ENCODE data around the gene MACROD2. TPM values are rescaled to one million over a fixed set of nuclear protein-coding genes. Genes with fewer than 3 reads are reported as not detected.

MACROD2 gene
- total RNA-seq, 3 donors from 2014 or later = 3.2 to 7.6 (median 6.4) TPM

DNA sequence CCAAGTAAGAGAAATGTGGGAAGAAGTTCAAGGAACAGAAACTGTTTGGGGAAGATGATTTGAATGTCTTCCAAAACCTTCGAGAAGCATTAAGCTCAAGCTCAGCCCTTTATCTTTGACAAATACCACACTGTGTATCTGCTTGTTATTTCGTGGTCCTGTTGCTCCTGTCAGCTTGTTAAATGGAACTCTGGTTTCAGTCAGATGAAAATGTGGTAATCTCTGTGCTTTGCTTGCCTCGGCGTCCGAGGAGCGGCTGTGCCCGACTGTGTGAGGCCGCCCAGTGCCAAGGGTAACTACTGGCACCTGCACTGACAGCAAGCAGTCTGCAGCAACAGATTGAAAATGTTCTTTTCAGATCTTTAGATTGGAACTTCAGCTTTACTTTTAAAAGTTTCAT lies 920.0 kb downstream of the MACROD2 start:
- ATAC-seq (no peak), DNase-seq (no peak)
- TF ChIP-seq, protein P1, sequence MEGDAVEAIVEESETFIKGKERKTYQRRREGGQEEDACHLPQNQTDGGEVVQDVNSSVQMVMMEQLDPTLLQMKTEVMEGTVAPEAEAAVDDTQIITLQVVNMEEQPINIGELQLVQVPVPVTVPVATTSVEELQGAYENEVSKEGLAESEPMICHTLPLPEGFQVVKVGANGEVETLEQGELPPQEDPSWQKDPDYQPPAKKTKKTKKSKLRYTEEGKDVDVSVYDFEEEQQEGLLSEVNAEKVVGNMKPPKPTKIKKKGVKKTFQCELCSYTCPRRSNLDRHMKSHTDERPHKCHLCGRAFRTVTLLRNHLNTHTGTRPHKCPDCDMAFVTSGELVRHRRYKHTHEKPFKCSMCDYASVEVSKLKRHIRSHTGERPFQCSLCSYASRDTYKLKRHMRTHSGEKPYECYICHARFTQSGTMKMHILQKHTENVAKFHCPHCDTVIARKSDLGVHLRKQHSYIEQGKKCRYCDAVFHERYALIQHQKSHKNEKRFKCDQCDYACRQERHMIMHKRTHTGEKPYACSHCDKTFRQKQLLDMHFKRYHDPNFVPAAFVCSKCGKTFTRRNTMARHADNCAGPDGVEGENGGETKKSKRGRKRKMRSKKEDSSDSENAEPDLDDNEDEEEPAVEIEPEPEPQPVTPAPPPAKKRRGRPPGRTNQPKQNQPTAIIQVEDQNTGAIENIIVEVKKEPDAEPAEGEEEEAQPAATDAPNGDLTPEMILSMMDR (IDR thresholded peaks at IDR 0.05) = no peak
- intact Hi-C loops (cut with DNase I, micrococcal nuclease) = no loop called here
- Histone ChIP-seq H3K9me3 (no peaks in the 10 kb centered on the region), H3K4me3 (no peak overlapping the region), H3K36me3 (ENCODE audit: low read depth) (no peaks in the 10 kb centered on the region), H3K4me1 (ENCODE audit: low read depth) (no peaks in the 10 kb centered on the region)

DNA sequence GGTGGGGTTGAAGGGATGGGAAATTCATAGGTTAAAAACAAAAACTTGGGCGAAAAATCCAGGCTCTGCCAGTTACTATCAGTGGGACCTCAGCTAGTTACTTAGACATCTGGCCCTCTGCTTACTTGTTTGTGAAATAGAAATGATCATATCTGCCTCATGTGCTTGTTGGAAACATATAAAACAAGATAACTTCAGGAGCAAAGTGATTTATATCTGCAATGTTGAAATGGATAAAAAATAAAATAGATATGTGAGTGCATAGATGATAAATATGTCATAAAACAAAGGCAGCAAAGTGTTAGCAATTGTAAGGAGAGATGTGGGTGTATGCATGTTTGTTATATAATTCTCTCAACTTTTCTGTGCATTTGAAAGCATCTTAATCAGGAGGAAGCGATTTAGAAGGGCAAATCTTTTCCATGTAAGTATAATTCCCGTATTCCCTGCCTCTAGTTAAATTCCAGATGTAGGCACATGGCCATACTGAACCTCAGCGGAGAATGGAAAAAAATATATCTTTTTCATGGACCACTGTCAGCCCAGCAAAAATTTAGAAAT lies 921.1 kb downstream of the MACROD2 start:
- no peak for ATAC-seq
- intact Hi-C loops (cut with DNase I, micrococcal nuclease) = no loop called here

DNA sequence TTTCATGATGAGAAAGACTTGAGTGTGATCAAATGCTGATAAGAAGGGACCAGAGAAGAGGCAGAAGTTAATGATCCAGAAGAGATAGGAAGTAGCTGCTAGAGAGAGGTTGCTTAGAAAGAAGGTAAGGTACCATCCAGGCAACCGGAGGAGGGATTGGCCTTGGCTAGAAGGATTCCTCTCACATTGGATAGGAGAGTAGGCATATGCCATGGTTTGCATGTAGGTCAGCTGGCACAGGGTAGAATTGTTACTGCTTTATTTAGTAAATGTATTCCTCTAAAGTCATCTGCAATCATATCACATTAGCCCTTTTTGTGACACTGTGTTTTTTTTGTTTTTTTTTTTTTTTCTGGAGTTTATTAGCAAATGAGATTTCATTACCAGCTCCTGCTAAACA lies 923.0 kb downstream of the MACROD2 start:
- Histone ChIP-seq H3K9me3 (no peaks in the 10 kb centered on the region), H3K36me3 (ENCODE audit: low read depth) (no peaks in the 10 kb centered on the region), H3K4me1 (ENCODE audit: low read depth) (no peaks in the 10 kb centered on the region), H3K4me3 (no peak overlapping the region)
- ATAC-seq = no peak
- TF ChIP-seq, protein P1 (IDR thresholded peaks at IDR 0.05) = no peak
- intact Hi-C loops (cut with DNase I, micrococcal nuclease) = no loop called here
- no peak for DNase-seq

More for the DNA sequence above, 921.1 kb downstream of the MACROD2 start:
- Histone ChIP-seq H3K36me3 (ENCODE audit: low read depth) (no peaks in the 10 kb centered on the region), H3K4me3 (no peak overlapping the region), H3K4me1 (ENCODE audit: low read depth) (no peaks in the 10 kb centered on the region), H3K9me3 (no peaks in the 10 kb centered on the region)
- no peak for DNase-seq
- TF ChIP-seq, protein P1 (IDR thresholded peaks at IDR 0.05) = no peak

DNA sequence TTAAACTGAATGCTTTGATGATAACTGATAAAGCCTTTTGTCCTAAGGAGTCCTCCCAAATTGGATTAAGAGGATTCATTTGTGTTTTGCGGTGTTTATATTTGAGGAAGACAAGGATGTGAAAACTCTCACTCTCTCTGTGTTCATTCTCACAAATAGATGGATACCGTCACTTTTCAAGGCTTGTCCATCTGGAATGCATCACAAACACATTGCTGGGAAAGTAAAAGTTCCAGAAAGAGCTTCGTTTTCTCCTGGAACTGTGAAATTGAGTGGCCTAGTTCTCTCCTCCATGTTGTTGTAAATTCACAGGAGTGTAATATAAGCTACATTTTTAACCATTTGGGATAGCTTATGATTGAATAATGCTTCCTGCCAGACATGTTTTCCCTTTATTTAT lies 923.7 kb downstream of the MACROD2 start:
- no peak for ATAC-seq

DNA sequence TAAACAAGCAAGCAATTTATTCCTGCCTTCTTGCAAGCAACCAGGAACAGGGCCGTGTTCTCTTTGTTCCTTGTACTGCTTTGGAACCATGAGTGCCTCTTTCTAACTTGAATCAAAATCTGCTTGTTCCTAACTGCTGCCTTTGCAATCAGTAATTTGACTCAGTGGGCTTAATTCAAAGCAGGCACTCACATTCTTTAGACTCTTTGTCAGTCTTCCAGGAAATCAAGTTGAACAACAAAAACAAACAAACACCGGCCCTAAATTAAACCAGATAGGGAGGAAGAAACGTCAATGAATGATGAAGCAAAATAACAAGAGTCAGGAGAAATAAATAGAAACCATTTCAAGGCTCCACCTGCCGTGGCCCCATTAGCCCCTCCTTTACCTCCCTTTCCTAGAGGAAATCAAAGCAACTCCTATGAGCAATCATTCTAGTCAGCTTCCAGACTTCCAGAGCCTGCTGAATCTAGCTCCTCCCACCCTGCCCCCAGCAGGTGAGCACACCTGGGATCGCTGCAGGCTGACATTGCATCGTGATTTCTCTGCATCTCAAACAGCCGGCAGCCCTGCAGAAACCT lies 924.3 kb downstream of the MACROD2 start:
- TF ChIP-seq, protein P1 (IDR thresholded peaks at IDR 0.05) = no peak
- Histone ChIP-seq H3K4me3 (no peak overlapping the region), H3K9me3 (no peaks in the 10 kb centered on the region), H3K36me3 (ENCODE audit: low read depth) (no peaks in the 10 kb centered on the region), H3K4me1 (ENCODE audit: low read depth) (no peaks in the 10 kb centered on the region)
- ATAC-seq (peak; percentile 91), DNase-seq (peak; percentile 27 to 53 (median 30))
- intact Hi-C loops (cut with DNase I, micrococcal nuclease) = no loop called here

More for the DNA sequence above, 923.7 kb downstream of the MACROD2 start:
- intact Hi-C loops (cut with DNase I, micrococcal nuclease) = no loop called here
- TF ChIP-seq, protein P1 (IDR thresholded peaks at IDR 0.05) = no peak
- H3K36me3 ChIP-seq (ENCODE audit: low read depth) = no peaks in the 10 kb centered on the region
- no peak for DNase-seq
- no peak overlapping the region for H3K4me3 ChIP-seq
- H3K4me1 ChIP-seq (ENCODE audit: low read depth) = no peaks in the 10 kb centered on the region
- H3K9me3 ChIP-seq = no peaks in the 10 kb centered on the region
